GM12875 (cell line): Measurements from ENCODE around the gene RERE.

Experiments
- H3K4me3 ChIP-seq: one replicate; pipeline ENCODE4 v1.5.1; 2011; ENCODE audit warnings: low read depth, low read length, control low read depth
- CTCF ChIP-seq: IDR thresholded peaks from 2 replicates; pipeline ENCODE4 v1.5.1; 2011; ENCODE audit warnings: low read depth, mild to moderate bottlenecking, control low read depth, inconsistent platforms, low read length, moderate library complexity, borderline replicate concordance; ENCODE audit not compliant: insufficient read depth

Gene RERE

GRCh38 chr1:8332806-8333205 lies 484.6 kb downstream of the RERE start:
- no peak for TF ChIP-seq CTCF
- H3K4me3 ChIP-seq, result no peak overlapping the region

GRCh38 chr1:8330271-8331125 lies 486.9 kb downstream of the RERE start:
- no peak overlapping the region for H3K4me3 ChIP-seq
- no peak for TF ChIP-seq CTCF

GRCh38 chr1:8329858-8330257 lies 487.6 kb downstream of the RERE start:
- no peak for TF ChIP-seq CTCF
- no peak overlapping the region for H3K4me3 ChIP-seq

GRCh38 chr1:8329439-8329838 lies 488.0 kb downstream of the RERE start:
- no peak overlapping the region for H3K4me3 ChIP-seq
- TF ChIP-seq CTCF, result no peak

- TF ChIP-seq CTCF, result no peak
- H3K4me3 ChIP-seq, result no peak overlapping the region
Measured at GRCh38 chr1:8328271-8328670, 489.2 kb downstream of the RERE start.

DNA sequence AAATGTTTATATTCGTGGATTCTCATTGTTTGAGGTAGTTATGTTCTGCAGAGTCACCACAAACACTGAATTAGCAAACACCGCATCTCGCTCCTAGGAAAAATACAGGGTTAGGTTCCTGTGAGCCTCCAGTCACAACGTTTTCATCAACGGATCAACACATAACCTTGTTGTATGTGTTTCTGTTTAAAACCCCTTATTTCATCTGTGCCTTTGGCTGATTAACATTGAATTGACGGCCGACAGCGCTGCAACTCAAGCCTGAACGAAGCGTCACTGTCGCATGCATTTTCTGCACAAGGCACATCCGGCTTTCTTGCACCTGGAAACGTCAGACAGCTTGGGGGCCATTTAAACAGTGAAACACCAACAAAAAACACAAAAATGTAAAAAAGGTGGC lies 491.2 kb downstream of the RERE start:
- H3K4me3 ChIP-seq, result no peak overlapping the region
- TF ChIP-seq CTCF, result no peak

DNA sequence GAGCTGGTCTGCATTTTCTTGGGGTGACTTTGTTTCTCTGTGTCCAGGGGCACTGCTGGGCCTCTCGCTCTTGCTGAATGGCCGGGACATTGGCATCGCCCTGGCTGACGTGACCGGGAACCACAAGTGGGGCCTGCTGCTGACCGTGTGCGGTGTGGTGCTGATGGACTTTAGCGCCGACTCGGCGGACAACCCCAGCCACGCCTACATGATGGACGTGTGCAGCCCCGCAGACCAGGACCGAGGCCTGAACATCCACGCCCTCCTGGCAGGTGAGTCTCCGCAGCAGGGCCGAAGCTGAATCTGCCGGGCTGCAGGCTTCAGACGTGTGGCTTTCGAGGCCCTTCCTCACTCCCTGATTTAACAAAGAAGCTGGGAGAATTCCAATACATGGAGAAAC lies 491.7 kb downstream of the RERE start:
- no peak overlapping the region for H3K4me3 ChIP-seq
- TF ChIP-seq CTCF, result no peak
